ENCODE results near the gene SMYD4.

DNA sequence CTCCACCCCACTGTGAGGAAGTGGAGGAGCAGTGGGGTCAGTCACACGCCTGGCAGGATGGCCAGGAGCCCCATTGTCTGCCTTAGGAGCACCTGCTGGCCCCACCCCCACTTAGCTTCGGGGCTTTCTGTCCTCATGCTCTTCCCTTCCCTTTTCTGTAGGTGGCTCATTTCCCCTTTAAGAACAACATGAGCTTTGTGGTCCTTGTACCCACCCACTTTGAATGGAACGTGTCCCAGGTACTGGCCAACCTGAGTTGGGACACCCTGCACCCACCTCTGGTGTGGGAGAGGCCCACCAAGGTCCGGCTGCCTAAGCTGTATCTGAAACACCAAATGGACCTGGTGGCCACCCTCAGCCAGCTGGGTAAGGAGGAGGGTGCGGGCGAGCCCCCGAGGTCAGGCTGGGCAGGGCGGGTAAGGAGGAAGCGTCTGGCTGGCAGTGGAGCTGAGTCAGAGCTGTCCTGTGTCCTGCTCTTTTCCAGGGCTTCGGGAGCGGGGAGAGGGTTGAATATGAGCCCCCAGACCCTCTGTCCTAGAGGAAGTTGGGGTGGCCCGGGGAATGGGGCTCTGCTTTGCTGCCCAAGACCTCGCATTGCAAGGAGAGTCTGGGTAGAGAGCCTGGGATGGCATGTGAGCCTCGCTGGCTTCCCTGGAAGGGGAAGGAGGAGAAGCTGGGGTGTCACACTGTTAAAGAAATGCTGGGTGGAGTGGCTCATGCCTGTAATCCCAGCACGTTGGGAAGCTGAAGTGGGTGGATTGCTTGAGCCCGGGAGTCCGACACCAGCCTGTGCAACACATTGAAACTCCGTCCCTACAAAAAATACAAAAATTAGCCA lies 77.1 kb downstream of the SMYD4 start:
- TF ChIP-seq, protein P1, sequence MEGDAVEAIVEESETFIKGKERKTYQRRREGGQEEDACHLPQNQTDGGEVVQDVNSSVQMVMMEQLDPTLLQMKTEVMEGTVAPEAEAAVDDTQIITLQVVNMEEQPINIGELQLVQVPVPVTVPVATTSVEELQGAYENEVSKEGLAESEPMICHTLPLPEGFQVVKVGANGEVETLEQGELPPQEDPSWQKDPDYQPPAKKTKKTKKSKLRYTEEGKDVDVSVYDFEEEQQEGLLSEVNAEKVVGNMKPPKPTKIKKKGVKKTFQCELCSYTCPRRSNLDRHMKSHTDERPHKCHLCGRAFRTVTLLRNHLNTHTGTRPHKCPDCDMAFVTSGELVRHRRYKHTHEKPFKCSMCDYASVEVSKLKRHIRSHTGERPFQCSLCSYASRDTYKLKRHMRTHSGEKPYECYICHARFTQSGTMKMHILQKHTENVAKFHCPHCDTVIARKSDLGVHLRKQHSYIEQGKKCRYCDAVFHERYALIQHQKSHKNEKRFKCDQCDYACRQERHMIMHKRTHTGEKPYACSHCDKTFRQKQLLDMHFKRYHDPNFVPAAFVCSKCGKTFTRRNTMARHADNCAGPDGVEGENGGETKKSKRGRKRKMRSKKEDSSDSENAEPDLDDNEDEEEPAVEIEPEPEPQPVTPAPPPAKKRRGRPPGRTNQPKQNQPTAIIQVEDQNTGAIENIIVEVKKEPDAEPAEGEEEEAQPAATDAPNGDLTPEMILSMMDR (conservative IDR thresholded peaks at IDR 0.05; ENCODE audit: low read depth, low read length) = no peak
- TF ChIP-seq EZH2 (IDR thresholded peaks at IDR 0.05; ENCODE audit: low read length, unreplicated experiment) = no peak
- no peak for TF ChIP-seq EZH2phosphoT487 (IDR thresholded peaks at IDR 0.05; ENCODE audit: borderline replicate concordance, low read length)

Data from PC-3 (cell line).